Measurements from ENCODE around the gene KPNA3.

Gene KPNA3

GRCh38 chr13:49836516-49836915, 44.0 kb upstream of the KPNA3 start:
- no peak overlapping the region for H3K4me3 ChIP-seq (ENCODE audit: low read depth, low read length)
- peak; percentile 55 for DNase-seq
- TF ChIP-seq, protein P1, sequence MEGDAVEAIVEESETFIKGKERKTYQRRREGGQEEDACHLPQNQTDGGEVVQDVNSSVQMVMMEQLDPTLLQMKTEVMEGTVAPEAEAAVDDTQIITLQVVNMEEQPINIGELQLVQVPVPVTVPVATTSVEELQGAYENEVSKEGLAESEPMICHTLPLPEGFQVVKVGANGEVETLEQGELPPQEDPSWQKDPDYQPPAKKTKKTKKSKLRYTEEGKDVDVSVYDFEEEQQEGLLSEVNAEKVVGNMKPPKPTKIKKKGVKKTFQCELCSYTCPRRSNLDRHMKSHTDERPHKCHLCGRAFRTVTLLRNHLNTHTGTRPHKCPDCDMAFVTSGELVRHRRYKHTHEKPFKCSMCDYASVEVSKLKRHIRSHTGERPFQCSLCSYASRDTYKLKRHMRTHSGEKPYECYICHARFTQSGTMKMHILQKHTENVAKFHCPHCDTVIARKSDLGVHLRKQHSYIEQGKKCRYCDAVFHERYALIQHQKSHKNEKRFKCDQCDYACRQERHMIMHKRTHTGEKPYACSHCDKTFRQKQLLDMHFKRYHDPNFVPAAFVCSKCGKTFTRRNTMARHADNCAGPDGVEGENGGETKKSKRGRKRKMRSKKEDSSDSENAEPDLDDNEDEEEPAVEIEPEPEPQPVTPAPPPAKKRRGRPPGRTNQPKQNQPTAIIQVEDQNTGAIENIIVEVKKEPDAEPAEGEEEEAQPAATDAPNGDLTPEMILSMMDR (IDR thresholded peaks at IDR 0.05; ENCODE audit: low read depth, low read length) = no peak
- H3K9me3 ChIP-seq (ENCODE audit: severe bottlenecking) = no peaks in the 10 kb centered on the region
- H3K27me3 ChIP-seq (ENCODE audit: insufficient read depth, low read depth, severe bottlenecking) = no peaks in the 10 kb centered on the region
- no peaks in the 10 kb centered on the region for H3K36me3 ChIP-seq
- H3K27ac ChIP-seq = no peak overlapping the region

DNA sequence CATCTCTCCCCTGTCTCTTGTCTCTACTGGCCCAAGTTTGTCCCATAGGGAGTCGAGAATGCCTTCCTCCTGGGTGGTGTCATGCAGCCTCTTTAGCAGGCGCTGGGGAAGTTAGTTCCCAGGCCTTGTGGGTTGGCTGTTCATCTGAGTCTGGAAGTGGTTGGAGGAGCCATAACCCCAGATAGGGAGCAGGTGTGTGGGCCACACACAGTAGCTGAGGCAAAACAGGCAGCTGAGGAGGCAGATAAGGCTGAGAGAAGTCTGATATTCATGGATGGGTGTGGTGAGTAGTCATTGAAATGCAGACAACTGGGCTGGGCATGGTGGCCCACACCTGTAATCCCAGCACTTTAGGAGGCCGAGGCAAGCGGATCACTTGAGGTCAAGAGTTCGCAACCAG, 40.9 kb upstream of the KPNA3 start:
- Histone ChIP-seq H3K27ac (0 out of 2 replicates have a peak overlapping the region, but pooled peaks have one; percentile 26), H3K36me3 (no peaks in the 10 kb centered on the region), H3K9me3 (ENCODE audit: severe bottlenecking) (no peaks in the 10 kb centered on the region), H3K27me3 (ENCODE audit: insufficient read depth, low read depth, severe bottlenecking) (no peaks in the 10 kb centered on the region), H3K4me3 (ENCODE audit: low read depth, low read length) (no peak overlapping the region)
- no peak for DNase-seq
- TF ChIP-seq, protein P1 (IDR thresholded peaks at IDR 0.05; ENCODE audit: low read depth, low read length) = no peak

DNA sequence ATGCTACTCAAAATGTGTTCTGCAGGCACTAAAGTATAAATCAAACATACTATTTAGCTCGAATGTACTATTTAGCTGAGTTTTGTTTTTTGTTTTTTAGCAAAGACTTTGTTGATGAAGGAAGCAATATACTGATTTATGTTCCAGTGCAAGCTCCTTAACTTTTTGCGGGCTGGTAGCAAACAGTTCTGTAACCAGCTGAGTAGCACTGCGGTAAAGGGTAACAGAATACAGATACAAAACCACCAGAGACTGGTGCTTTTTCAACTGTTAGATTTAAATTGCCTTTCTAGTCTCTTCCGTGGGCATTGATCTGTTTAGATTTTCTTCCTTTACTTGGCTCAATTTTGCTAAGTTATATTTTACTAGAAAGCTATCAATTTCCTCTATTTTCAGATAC, 39.0 kb upstream of the KPNA3 start:
- Histone ChIP-seq H3K27ac (no peak overlapping the region), H3K27me3 (ENCODE audit: insufficient read depth, low read depth, severe bottlenecking) (no peaks in the 10 kb centered on the region), H3K36me3 (no peaks in the 10 kb centered on the region), H3K9me3 (ENCODE audit: severe bottlenecking) (no peaks in the 10 kb centered on the region), H3K4me3 (ENCODE audit: low read depth, low read length) (no peak overlapping the region)
- TF ChIP-seq, protein P1 (IDR thresholded peaks at IDR 0.05; ENCODE audit: low read depth, low read length) = no peak
- DNase-seq = no peak

- no peak for DNase-seq
These were observed 38.2 kb upstream of the KPNA3 start for GRCh38 chr13:49830721-49831120.

DNA sequence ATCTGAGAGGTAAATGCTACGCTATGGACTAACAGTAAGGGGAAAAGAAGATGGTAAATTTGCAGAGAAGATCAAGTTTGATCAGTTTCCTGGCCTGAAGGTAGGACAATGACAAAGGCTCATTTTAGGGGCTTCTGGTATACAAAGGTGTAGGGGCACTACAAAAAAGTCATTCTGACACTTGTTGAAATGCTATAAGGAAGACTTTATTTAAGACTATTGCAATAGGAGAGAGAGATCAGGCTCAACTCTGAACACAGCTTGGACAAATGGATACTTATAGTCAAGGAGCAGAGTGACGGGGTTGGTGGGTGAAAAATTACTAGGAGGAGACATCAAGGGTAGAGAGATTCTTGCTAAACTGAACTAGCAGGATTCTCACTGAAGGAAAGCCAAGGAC, 37.2 kb upstream of the KPNA3 start:
- TF ChIP-seq, protein P1 (IDR thresholded peaks at IDR 0.05; ENCODE audit: low read depth, low read length) = no peak
- Histone ChIP-seq H3K36me3 (no peaks in the 10 kb centered on the region), H3K27me3 (ENCODE audit: insufficient read depth, low read depth, severe bottlenecking) (no peaks in the 10 kb centered on the region), H3K9me3 (ENCODE audit: severe bottlenecking) (no peaks in the 10 kb centered on the region), H3K4me3 (ENCODE audit: low read depth, low read length) (no peak overlapping the region), H3K27ac (no peak overlapping the region)
- DNase-seq = no peak

More at GRCh38 chr13:49830721-49831120, 38.2 kb upstream of the KPNA3 start:
- TF ChIP-seq, protein P1 (IDR thresholded peaks at IDR 0.05; ENCODE audit: low read depth, low read length) = no peak
- no peaks in the 10 kb centered on the region for H3K9me3 ChIP-seq (ENCODE audit: severe bottlenecking)
- no peaks in the 10 kb centered on the region for H3K36me3 ChIP-seq
- no peaks in the 10 kb centered on the region for H3K27me3 ChIP-seq (ENCODE audit: insufficient read depth, low read depth, severe bottlenecking)
- no peak overlapping the region for H3K27ac ChIP-seq
- H3K4me3 ChIP-seq (ENCODE audit: low read depth, low read length) = no peak overlapping the region

DNA sequence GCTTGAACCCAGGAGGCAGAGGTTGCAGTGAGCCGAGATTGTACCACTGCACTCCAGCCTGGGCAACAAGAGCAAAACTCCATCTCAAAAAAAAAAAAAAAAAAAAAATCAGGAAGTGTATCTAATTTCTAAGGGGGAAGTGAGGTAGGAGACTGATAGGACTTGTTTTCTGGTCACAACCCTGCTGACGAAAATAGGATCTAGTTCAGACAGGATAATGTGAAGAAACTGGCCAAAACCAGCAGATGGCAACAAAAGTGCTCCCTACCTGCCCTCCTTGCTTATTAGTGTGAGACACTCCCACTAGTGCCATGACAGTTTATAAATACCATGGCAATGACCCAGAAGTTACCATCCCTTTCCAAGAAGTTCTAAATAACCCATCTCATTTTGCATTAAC, 36.0 kb upstream of the KPNA3 start:
- DNase-seq = no peak
- Histone ChIP-seq H3K36me3 (no peaks in the 10 kb centered on the region), H3K27ac (no peak overlapping the region), H3K9me3 (ENCODE audit: severe bottlenecking) (no peaks in the 10 kb centered on the region), H3K27me3 (ENCODE audit: insufficient read depth, low read depth, severe bottlenecking) (no peaks in the 10 kb centered on the region), H3K4me3 (ENCODE audit: low read depth, low read length) (no peak overlapping the region)
- TF ChIP-seq, protein P1 (IDR thresholded peaks at IDR 0.05; ENCODE audit: low read depth, low read length) = no peak
